Epithelial cell of proximal tubule (primary cell): ENCODE data around the gene GAS6. TPM values are rescaled to one million over a fixed set of nuclear protein-coding genes. Genes with fewer than 3 reads are reported as not detected.

Source experiments
- DNase-seq: peaks from one replicate; pipeline ENCODE4 v3.0.0-alpha.2; 2011; ENCODE audit warnings: low read depth
- H3K4me3 ChIP-seq: 2 replicates; pipeline ENCODE4 v1.5.1; 2011; ENCODE audit warnings: low read depth, mild to moderate bottlenecking, low read length
- CTCF ChIP-seq: conservative IDR thresholded peaks from 2 replicates; pipeline ENCODE4 v1.5.1; 2012; ENCODE audit warnings: low read depth, mild to moderate bottlenecking, low read length
- total RNA-seq: library from RNA; depleted of rRNA; stranded (reverse); fragments of >200 nt; gene quantifications from 2 replicates; pipeline ENCODE4 v1.2.3, GENCODE V29; 2015

GAS6 gene
- total RNA-seq, 1 donor from 2014 or later, result 127 TPM

GRCh38 chr13:113845055-113845454, 18.8 kb downstream of the GAS6 start:
- no peak overlapping the region for H3K4me3 ChIP-seq
- no peak for TF ChIP-seq CTCF
- DNase-seq, result no peak

DNA sequence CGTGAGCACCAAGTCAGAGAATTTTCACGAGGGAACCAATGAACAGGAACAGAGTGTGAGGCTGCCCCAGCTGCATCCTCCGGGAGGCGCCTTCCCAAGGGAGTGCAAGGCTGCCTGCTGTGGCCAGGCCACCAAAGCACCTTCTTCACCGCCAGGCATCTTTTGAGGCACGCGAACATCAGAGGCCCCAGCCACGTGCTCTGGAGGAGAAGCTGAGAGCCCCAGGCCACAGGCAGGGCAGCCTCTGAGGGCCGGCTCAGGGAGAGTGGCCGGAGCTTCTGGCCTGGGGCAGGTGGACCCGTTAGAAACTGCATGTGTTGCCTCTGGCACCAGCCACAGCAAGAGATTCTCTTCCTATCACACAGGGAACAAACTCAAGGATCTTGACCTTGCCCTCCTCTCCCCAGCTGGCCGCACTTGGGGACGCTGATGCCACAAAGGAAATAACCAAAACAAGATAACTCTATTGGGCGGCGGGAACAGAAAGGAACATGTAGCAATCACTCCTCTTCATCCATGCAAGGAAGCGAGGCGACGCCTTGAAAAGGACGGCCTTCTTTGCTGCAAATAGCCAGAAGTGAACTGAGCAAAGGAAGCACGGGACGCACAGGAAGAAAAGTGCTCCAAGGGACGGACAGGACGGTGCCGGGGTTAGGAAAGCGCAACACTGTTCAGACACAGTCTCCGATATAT, 19.9 kb downstream of the GAS6 start:
- TF ChIP-seq CTCF, result peak; percentile 27
- DNase-seq, result no peak
- H3K4me3 ChIP-seq, result no peak overlapping the region

DNA sequence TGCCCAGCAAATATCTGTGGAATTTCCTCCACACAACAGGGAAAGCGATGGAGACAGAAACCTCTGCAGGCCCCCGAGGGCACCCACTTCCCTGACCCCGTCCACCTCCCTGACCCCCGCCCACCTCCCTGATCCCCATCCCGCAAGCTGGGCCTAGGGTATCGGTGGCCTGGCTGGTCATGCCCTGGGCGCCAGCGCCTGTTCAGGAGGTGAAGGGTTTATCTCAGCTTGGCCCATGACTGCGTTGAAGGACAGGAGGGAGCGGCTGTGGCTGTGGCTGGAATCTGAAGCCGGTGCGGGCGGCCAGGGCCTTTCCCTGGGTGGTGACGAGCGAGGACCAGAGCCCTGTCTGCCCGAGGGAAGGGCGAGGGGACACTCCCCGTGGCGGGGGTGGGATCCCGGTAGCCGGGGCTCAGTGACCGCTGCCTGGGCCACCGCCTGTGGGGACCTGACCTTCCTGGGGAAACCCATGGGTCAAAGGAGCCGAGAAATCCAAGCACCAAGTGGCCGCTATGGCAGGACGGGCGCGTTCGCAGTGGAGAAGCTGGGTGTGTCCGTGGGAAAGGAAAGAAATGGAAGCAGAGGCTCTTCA, 20.7 kb downstream of the GAS6 start:
- no peak for DNase-seq
- no peak overlapping the region for H3K4me3 ChIP-seq
- TF ChIP-seq CTCF, result no peak

DNA sequence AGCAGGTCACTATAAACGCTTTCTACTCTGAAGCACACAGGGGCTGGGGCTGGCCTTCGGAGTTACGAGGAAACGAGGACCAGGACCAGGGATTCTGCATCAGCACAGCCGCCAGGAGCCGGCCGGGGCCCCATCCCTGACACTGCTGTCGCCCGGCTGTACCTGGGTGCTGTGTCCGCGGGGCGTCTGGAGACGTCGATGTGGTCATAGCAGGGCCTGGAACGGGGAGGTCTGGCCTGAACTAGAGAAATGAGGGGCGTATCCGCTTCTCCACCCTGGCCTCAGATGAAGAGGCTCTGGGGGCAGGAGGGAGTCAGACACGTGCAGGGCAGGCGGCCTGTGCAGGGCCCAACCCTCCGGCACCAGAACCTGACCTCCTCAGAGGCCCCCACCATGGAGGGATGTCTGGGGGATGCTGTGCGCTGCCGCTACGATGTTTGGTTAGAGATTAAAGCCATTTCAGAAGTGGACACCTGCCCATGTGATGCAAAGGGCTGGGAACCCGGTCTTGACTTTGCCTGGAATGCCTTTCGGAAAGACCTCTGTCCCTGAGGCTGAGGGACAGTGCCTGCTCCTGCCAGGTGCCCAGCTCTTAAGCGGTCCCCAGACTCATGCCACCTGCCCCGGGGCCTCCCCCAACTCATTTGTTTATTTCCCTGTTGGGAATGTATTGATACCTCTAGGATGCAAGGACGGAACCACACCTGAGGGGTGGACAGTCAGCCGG, 21.4 kb downstream of the GAS6 start:
- no peak overlapping the region for H3K4me3 ChIP-seq
- no peak for DNase-seq
- no peak for TF ChIP-seq CTCF

GRCh38 chr13:113841353-113841650, 22.6 kb downstream of the GAS6 start:
- no peak for DNase-seq
- TF ChIP-seq CTCF, result no peak
- H3K4me3 ChIP-seq, result no peak overlapping the region

DNA sequence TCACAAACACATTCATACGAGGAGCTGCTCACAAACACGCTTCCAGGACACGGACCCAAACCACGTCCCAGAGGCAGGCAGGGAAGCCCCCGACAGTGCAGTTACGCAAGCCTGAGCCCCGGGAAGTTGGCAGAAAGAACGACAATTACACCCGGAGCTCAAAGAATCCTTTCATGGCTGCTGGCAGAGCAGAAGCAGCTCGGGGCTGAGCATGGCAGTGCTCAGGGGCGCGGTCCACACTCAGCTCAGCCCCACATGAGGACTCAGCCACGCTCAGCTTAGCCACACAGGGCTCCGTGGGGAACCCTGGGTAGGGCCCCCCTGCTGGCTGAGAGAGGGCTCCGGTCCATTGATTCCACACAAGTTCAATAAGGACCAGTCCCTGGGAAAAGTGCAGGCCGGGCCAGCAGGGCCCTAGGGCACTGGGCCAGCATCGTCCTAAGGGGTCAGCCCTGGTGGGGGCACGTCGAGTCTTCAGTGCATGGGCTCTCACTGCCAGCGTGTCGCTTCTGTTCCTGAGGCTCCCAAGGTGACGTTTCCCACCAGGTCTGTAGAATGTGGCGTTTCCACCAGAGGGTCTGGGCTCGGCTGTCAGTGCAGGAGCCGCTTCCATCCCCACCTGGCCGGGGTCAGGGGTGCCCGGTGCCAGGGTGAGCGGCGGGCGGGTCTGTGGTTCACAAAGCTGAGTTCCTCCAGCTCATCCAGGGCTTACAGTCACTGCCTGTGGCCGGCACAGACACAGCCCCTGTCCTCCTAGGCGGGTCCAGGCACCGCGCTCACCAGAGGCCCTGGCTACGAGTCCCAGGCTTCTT, 23.1 kb downstream of the GAS6 start:
- DNase-seq, result no peak
- no peak for TF ChIP-seq CTCF

More for the DNA sequence above, 23.1 kb downstream of the GAS6 start:
- no peak overlapping the region for H3K4me3 ChIP-seq
